GM18909 (cell line): ENCODE measurements around the gene CITED4.
"Not testable (repeated sequence)": the region's sequence is repeated elsewhere in the genome, so short reads cannot be mapped to it uniquely, and the experiment has no call there.

Source experiments
- ATAC-seq: cut with Tn5 transposase; IDR thresholded peaks from one replicate; pipeline ENCODE4 v1.9.1; 2021; ENCODE audit warnings: mild to moderate bottlenecking; ENCODE audit not compliant: unreplicated experiment, poor library complexity

CITED4 gene

GRCh38 chr1:40862008-40862863, at the start of gene CITED4:
CITED4 (minus strand) TSS chr1:40862363; CDS start chr1:40862127, 236 bp downstream.
- peak; percentile 95 for ATAC-seq

GRCh38 chr1:40911105-40911504, 48.9 kb upstream of the CITED4 start:
- ATAC-seq = no peak

GRCh38 chr1:40909281-40909680, 47.1 kb upstream of the CITED4 start:
- ATAC-seq = no peak

GRCh38 chr1:40908350-40908749, 46.2 kb upstream of the CITED4 start:
- ATAC-seq = no peak

- ATAC-seq = no peak
Measured at GRCh38 chr1:40907899-40908298, 45.7 kb upstream of the CITED4 start.

GRCh38 chr1:40906781-40907400, 44.7 kb upstream of the CITED4 start:
- ATAC-seq = no peak

GRCh38 chr1:40905061-40905460, 42.9 kb upstream of the CITED4 start:
- no peak for ATAC-seq

GRCh38 chr1:40903106-40903505, 40.9 kb upstream of the CITED4 start:
- no peak for ATAC-seq

GRCh38 chr1:40901886-40902852, 40.0 kb upstream of the CITED4 start:
- ATAC-seq = no peak

GRCh38 chr1:40899230-40899870, 37.2 kb upstream of the CITED4 start:
- no peak for ATAC-seq

- no peak for ATAC-seq
Measured at GRCh38 chr1:40898431-40898901, 36.3 kb upstream of the CITED4 start.

- ATAC-seq = no peak
Measured at GRCh38 chr1:40897513-40897912, 35.4 kb upstream of the CITED4 start.

GRCh38 chr1:40896482-40896881, 34.3 kb upstream of the CITED4 start:
- ATAC-seq = no peak

GRCh38 chr1:40895601-40896000, 33.4 kb upstream of the CITED4 start:
- no peak for ATAC-seq

- not testable (repeated sequence) for ATAC-seq
Measured at GRCh38 chr1:40894858-40895257, 32.7 kb upstream of the CITED4 start.

- ATAC-seq = no peak
Measured at GRCh38 chr1:40894455-40894854, 32.3 kb upstream of the CITED4 start.

GRCh38 chr1:40893946-40894345, 31.8 kb upstream of the CITED4 start:
- no peak for ATAC-seq

- ATAC-seq = no peak
Measured at GRCh38 chr1:40892354-40892753, 30.2 kb upstream of the CITED4 start.

- no peak for ATAC-seq
Measured at GRCh38 chr1:40890771-40891170, 28.6 kb upstream of the CITED4 start.

- ATAC-seq = no peak
Measured at GRCh38 chr1:40887652-40888051, 25.5 kb upstream of the CITED4 start.
